Smooth muscle cell (in vitro differentiated cells): ENCODE results near the gene ZFYVE9. TPM values are rescaled to one million over a fixed set of nuclear protein-coding genes. Genes with fewer than 3 reads are reported as not detected.

Source experiments
- DNase-seq: peaks from one replicate; lab custom pipeline; 2025; ENCODE audit not compliant: unreplicated experiment; lab: John Stamatoyannopoulos, UW
- H2AFZ ChIP-seq: fragments of 200-600 bp; sonication (generic); 2 replicates; pipeline ENCODE4 v1.6.0; 2016; ENCODE audit warnings: antibody characterized with exemption, low read depth, mild to moderate bottlenecking
- H3F3A ChIP-seq: fragments of 200-600 bp; sonication (generic); 2 replicates; pipeline ENCODE4 v1.6.0; 2017; ENCODE audit warnings: antibody characterized with exemption, low read depth
- H3K27ac ChIP-seq: fragments of 200-600 bp; sonication (generic); 2 replicates; pipeline ENCODE4 v1.5.1; 2016; ENCODE audit warnings: low read depth, mild to moderate bottlenecking
- H3K27me3 ChIP-seq: fragments of 200-600 bp; sonication (generic); 2 replicates; pipeline ENCODE4 v1.6.1; 2016; ENCODE audit warnings: low read depth, mild to moderate bottlenecking
- H3K36me3 ChIP-seq: fragments of 200-600 bp; sonication (generic); 2 replicates; pipeline ENCODE4 v1.5.1; 2016; ENCODE audit warnings: low read depth
- H3K4me1 ChIP-seq: fragments of 200-600 bp; sonication (generic); 2 replicates; pipeline ENCODE4 v1.5.1; 2016; ENCODE audit warnings: low read depth
- H3K4me2 ChIP-seq: fragments of 200-600 bp; sonication (generic); 2 replicates; pipeline ENCODE4 v1.6.0; 2016; ENCODE audit warnings: mild to moderate bottlenecking
- H3K4me3 ChIP-seq: fragments of 200-600 bp; sonication (generic); 2 replicates; pipeline ENCODE4 v1.5.1; 2016; ENCODE audit warnings: mild to moderate bottlenecking
- H3K79me2 ChIP-seq: fragments of 200-600 bp; sonication (generic); 2 replicates; pipeline ENCODE4 v1.6.0; 2016; ENCODE audit warnings: low read depth, mild to moderate bottlenecking
- H3K9ac ChIP-seq: fragments of 200-600 bp; sonication (generic); 2 replicates; pipeline ENCODE4 v1.6.0; 2016; ENCODE audit warnings: low read depth
- H3K9me3 ChIP-seq: fragments of 200-600 bp; sonication (generic); replicated peaks from 2 replicates; pipeline ENCODE4 v1.5.1; 2016; ENCODE audit warnings: low read depth
- H4K20me1 ChIP-seq: fragments of 200-600 bp; sonication (generic); 2 replicates; pipeline ENCODE4 v1.6.0; 2016; ENCODE audit warnings: low read depth
- CTCF ChIP-seq: fragments of 200-600 bp; sonication (generic); IDR thresholded peaks from 2 replicates; pipeline ENCODE4 v1.5.1; 2017; ENCODE audit warnings: borderline replicate concordance, mild to moderate bottlenecking, antibody characterized with exemption; ENCODE audit not compliant: insufficient read depth, poor library complexity, severe bottlenecking
- WGBS: methylation state at CpG from one replicate; pipeline ENCODE4 v1.1.7; 2016; ENCODE audit warnings: low lambda C conversion rate; 5-methylcytosine and 5-hydroxymethylcytosine counted together
- polyA plus RNA-seq: library from polyadenylated mRNA; unstranded; fragments of >200 nt; fragmentation: Nextera tagmentation; extraction: Ambion mirVana; gene quantifications from 2 replicates; pipeline ENCODE4 v1.2.1, GENCODE V29; 2016
- total RNA-seq: library from RNA; depleted of rRNA; stranded (reverse); fragments of >200 nt; gene quantifications from 2 replicates; pipeline ENCODE4 v1.2.3, GENCODE V29; 2014

The ZFYVE9 gene
- total and polyA plus RNA-seq, 2 experiments from 2014 or later = 2.7 to 19.1 TPM

- no peak for TF ChIP-seq CTCF
- Histone ChIP-seq H3K9me3 (no peaks in the 10 kb centered on the region), H3K4me1 (no peaks in the 10 kb centered on the region), H3K79me2 (no peaks in the 10 kb centered on the region), H3K4me3 (no peak overlapping the region), H3K36me3 (no peaks in the 10 kb centered on the region), H3K27ac (no peak overlapping the region), H3K4me2 (no peak overlapping the region), H3K27me3 (no peaks in the 10 kb centered on the region), H3F3A (no peaks in the 10 kb centered on the region), H4K20me1 (peaks cover 28% of the 10 kb centered on the region), H3K9ac (no peak overlapping the region), H2AFZ (no peak overlapping the region)
- DNase-seq = no peak
- WGBS = 69% methylated on average over 4 of the region's 4 CpGs
Measured at GRCh38 chr1:52190500-52191252, 48.8 kb downstream of the ZFYVE9 start.

- no peak overlapping the region for H3K4me3 ChIP-seq
- no peak overlapping the region for H2AFZ ChIP-seq
- no peak overlapping the region for H3K27ac ChIP-seq
- no peak for TF ChIP-seq CTCF
- H4K20me1 ChIP-seq = peaks cover 28% of the 10 kb centered on the region
- DNase-seq = no peak
- H3K9ac ChIP-seq = no peak overlapping the region
- no peaks in the 10 kb centered on the region for H3K9me3 ChIP-seq
- no peak overlapping the region for H3K4me2 ChIP-seq
- no peaks in the 10 kb centered on the region for H3K36me3 ChIP-seq
- H3K4me1 ChIP-seq = no peaks in the 10 kb centered on the region
- H3F3A ChIP-seq = no peaks in the 10 kb centered on the region
- no peaks in the 10 kb centered on the region for H3K79me2 ChIP-seq
- no peaks in the 10 kb centered on the region for H3K27me3 ChIP-seq
- 64% methylated on average over 2 of the region's 2 CpGs for WGBS
Measured at GRCh38 chr1:52191395-52191965, 49.6 kb downstream of the ZFYVE9 start.

GRCh38 chr1:52192024-52192423, 50.1 kb downstream of the ZFYVE9 start:
- no peaks in the 10 kb centered on the region for H3K9me3 ChIP-seq
- no peak overlapping the region for H3K4me2 ChIP-seq
- H3K27ac ChIP-seq = no peak overlapping the region
- H3K4me3 ChIP-seq = no peak overlapping the region
- H3K9ac ChIP-seq = no peak overlapping the region
- H3K79me2 ChIP-seq = no peaks in the 10 kb centered on the region
- DNase-seq = no peak
- no peaks in the 10 kb centered on the region for H3K4me1 ChIP-seq
- no peaks in the 10 kb centered on the region for H3K36me3 ChIP-seq
- 74% methylated on average over 2 of the region's 2 CpGs for WGBS
- H3K27me3 ChIP-seq = no peaks in the 10 kb centered on the region
- no peak for TF ChIP-seq CTCF
- no peaks in the 10 kb centered on the region for H3F3A ChIP-seq
- peaks cover 28% of the 10 kb centered on the region for H4K20me1 ChIP-seq
- H2AFZ ChIP-seq = no peak overlapping the region
